Tibial nerve (tissue), 4 donors: ENCODE data around the gene CTNNA3.

ENCODE experiments used
- EP300 ChIP-seq, 2 donors: sonication (generic); formaldehyde crosslinking; IDR thresholded peaks; one replicate each; pipeline ENCODE4 v1.6.1; 2017; ENCODE audit warnings: antibody characterized with exemption in 2 of 2, mild to moderate bottlenecking in 1 of 2
- POLR2A ChIP-seq, 2 donors: fragments of 450-650 bp; IDR thresholded peaks; one replicate each; pipeline ENCODE4 v1.6.1; 2017; ENCODE audit warnings: antibody characterized with exemption in 2 of 2, mild to moderate bottlenecking in 2 of 2, moderate library complexity in 2 of 2
- TF ChIP-seq, protein P1 (sequence below), 5 experiments: fragments of 200-600 bp in 3 of 5; fragments of 450-650 bp in 2 of 5; sonication (generic) in 3 of 5; IDR thresholded peaks; one replicate each; pipeline ENCODE4 v1.5.1; 2016 to 2019; ENCODE audit warnings: antibody characterized with exemption in 5 of 5, mild to moderate bottlenecking in 3 of 5, moderate library complexity in 2 of 5

DNA sequence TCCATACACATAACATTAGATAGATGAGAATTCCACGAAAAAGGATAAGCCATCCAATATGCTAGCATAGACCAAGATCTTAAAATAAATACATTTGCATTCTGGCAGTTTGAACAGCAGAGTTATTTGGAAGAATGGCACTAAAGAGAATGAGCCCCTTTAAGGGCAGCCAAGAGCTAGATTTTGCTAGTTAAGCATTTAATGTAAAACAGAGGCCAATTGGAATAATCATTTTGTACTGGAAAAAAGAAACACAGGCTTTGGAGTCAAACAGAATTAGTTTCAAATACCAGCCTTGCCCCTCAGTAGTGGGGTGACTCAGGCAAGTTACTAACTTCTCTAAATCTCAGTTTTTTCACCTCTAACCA is 714.0 kb downstream of the CTNNA3 start:
- TF ChIP-seq, protein P1, sequence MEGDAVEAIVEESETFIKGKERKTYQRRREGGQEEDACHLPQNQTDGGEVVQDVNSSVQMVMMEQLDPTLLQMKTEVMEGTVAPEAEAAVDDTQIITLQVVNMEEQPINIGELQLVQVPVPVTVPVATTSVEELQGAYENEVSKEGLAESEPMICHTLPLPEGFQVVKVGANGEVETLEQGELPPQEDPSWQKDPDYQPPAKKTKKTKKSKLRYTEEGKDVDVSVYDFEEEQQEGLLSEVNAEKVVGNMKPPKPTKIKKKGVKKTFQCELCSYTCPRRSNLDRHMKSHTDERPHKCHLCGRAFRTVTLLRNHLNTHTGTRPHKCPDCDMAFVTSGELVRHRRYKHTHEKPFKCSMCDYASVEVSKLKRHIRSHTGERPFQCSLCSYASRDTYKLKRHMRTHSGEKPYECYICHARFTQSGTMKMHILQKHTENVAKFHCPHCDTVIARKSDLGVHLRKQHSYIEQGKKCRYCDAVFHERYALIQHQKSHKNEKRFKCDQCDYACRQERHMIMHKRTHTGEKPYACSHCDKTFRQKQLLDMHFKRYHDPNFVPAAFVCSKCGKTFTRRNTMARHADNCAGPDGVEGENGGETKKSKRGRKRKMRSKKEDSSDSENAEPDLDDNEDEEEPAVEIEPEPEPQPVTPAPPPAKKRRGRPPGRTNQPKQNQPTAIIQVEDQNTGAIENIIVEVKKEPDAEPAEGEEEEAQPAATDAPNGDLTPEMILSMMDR (IDR thresholded peaks at IDR 0.05), result no peak
- TF ChIP-seq POLR2A (IDR thresholded peaks at IDR 0.05) (no peak), EP300 (IDR thresholded peaks at IDR 0.05) (no peak)
